Measurements from ENCODE around the gene ATP5IF1. TPM values are rescaled to one million over a fixed set of nuclear protein-coding genes. Genes with fewer than 3 reads are reported as not detected.

ATP5IF1 gene
- total and polyA plus RNA-seq, 2 of the 4 experiments (the other 2 are of a cell fraction): 33.7 to 105 TPM

DNA sequence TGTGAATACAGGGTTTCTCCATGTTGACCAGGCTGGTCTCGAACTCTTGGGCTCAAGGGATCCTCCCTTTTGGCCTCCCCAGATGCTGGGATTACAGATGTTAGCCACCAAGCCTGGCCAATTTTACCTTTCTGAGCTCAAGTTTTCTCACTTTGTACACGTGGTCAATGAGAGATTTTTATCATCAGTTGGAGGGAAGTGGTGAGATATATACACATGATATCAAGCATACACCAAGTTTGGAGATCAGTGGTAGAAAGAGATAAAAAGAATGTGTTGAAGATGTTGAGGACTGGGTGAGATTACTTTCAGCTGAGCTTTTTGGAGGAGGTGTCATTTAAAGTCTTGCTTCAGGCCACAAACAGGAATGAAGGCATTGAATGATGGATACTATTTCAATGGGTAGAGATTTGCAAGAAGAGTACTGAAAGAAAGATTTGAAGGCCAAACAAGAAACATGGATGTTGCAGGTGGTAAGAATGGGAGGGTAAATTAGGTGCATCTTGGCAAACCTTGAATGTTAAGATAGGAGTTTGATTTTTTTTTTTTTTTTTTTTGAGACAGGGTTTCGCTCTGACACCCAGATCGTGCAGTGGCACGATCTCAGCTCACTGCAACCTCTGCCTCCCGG lies 20.4 kb downstream of the ATP5IF1 start:
- TF ChIP-seq CEBPB (IDR thresholded peaks at IDR 0.05; ENCODE audit: low read depth, low read length) (no peak), USF2 (IDR thresholded peaks at IDR 0.05; ENCODE audit: low read depth, low read length) (no peak)
- Histone ChIP-seq H3K9me3 (ENCODE audit: control insufficient read depth, insufficient read depth, low read length) (no peaks in the 10 kb centered on the region), H3K4me1 (ENCODE audit: control insufficient read depth, insufficient read depth, low read length) (peaks cover 7% of the 10 kb centered on the region), H2AK5ac (ENCODE audit: low read depth, low read length) (no peak overlapping the region), H3K14ac (replicated peaks; ENCODE audit: low read depth, low read length) (no peak overlapping the region), H3K36me3 (ENCODE audit: control insufficient read depth, insufficient read depth, low read length) (no peaks in the 10 kb centered on the region), H2BK20ac (ENCODE audit: low read depth, low read length) (no peak overlapping the region), H3K27me3 (ENCODE audit: control insufficient read depth, insufficient read depth, low read length) (no peaks in the 10 kb centered on the region; the same call in 1 of the 2 replicates), H3K18ac (ENCODE audit: low read depth, low read length) (no peak overlapping the region), H3K56ac (ENCODE audit: extremely low read depth, insufficient read depth, low read length) (no peak overlapping the region), H2BK15ac (ENCODE audit: low read depth, low read length) (no peak overlapping the region), H3K9ac (ENCODE audit: low read depth, low read length) (no peak overlapping the region), H3K23ac (ENCODE audit: low read depth, low read length) (no peak overlapping the region), H4K91ac (ENCODE audit: insufficient read depth, low read depth, low read length) (no peak overlapping the region), H3K4me3 (ENCODE audit: insufficient read depth, low read depth, low read length) (no peak overlapping the region), H3K4me2 (ENCODE audit: low read depth, low read length) (no peak overlapping the region), H2AK9ac (replicated peaks; ENCODE audit: low read depth, low read length, poor library complexity) (no peak overlapping the region), H2BK120ac (ENCODE audit: low read depth, low read length) (no peak overlapping the region), H4K20me1 (ENCODE audit: insufficient read depth, low read length) (peaks cover 13% of the 10 kb centered on the region), H2BK5ac (ENCODE audit: low read depth, low read length, poor library complexity, severe bottlenecking) (no peak overlapping the region), H3K79me1 (ENCODE audit: low read depth in 1 of 2, low read length in 2 of 2) (peaks cover 0 to 17% of the 10 kb centered on the region in 2 experiments; a peak in 2 of 4 replicates), H4K8ac (ENCODE audit: low read depth in 2 of 2, low read length in 2 of 2) (no peak overlapping the region), H3K9me1 (ENCODE audit: insufficient read depth, low read length) (peaks cover 6% of the 10 kb centered on the region), H4K5ac (ENCODE audit: low read depth, low read length) (no peak overlapping the region), H3K27ac (ENCODE audit: insufficient read depth, low read length) (no peak overlapping the region), H2AFZ (replicated peaks; ENCODE audit: low read length, poor library complexity) (no peak overlapping the region), H3K4ac (ENCODE audit: low read depth, low read length) (no peak overlapping the region)
- intact Hi-C loops (cut with micrococcal nuclease) (no loop called here), dilution Hi-C loops (cut with HindIII; ENCODE audit: low sequenced_read_pairs, unreplicated experiment) (no loop called here), in situ Hi-C loops (cut with MboI; ENCODE audit: low sequenced_read_pairs) (loop anchor here (10.0 kb wide), 1 partner anchor 348 kb away; no protein-coding TSS in a partner anchor)
- DNase-seq: no peak
- no peak for ATAC-seq (ENCODE audit: low read depth)
- ChIA-PET POLR2A (ENCODE audit: unreplicated experiment) (no interaction called here), CTCF (no interaction called here)
- no TSS peak for BruUV-seq (replicated peaks)
- WGBS, 2 experiments (ENCODE audit: extremely low coverage in 2 of 2, insufficient read length in 1 of 2): 71% methylated on average over 1 of the region's 6 CpGs; no CpG with 5 or more reads in 1 of the 2 experiments

All from IMR-90 (cell line).